ENCODE measurements around the gene BLOC1S6. TPM values are rescaled to one million over a fixed set of nuclear protein-coding genes. Genes with fewer than 3 reads are reported as not detected.

Gene BLOC1S6
- total and polyA plus RNA-seq, 2 of the 8 experiments (the other 6 are each of a cell fraction or from before 2014, with no cell fraction given) = 4.5 to 28.8 TPM

- TF ChIP-seq, protein P1, sequence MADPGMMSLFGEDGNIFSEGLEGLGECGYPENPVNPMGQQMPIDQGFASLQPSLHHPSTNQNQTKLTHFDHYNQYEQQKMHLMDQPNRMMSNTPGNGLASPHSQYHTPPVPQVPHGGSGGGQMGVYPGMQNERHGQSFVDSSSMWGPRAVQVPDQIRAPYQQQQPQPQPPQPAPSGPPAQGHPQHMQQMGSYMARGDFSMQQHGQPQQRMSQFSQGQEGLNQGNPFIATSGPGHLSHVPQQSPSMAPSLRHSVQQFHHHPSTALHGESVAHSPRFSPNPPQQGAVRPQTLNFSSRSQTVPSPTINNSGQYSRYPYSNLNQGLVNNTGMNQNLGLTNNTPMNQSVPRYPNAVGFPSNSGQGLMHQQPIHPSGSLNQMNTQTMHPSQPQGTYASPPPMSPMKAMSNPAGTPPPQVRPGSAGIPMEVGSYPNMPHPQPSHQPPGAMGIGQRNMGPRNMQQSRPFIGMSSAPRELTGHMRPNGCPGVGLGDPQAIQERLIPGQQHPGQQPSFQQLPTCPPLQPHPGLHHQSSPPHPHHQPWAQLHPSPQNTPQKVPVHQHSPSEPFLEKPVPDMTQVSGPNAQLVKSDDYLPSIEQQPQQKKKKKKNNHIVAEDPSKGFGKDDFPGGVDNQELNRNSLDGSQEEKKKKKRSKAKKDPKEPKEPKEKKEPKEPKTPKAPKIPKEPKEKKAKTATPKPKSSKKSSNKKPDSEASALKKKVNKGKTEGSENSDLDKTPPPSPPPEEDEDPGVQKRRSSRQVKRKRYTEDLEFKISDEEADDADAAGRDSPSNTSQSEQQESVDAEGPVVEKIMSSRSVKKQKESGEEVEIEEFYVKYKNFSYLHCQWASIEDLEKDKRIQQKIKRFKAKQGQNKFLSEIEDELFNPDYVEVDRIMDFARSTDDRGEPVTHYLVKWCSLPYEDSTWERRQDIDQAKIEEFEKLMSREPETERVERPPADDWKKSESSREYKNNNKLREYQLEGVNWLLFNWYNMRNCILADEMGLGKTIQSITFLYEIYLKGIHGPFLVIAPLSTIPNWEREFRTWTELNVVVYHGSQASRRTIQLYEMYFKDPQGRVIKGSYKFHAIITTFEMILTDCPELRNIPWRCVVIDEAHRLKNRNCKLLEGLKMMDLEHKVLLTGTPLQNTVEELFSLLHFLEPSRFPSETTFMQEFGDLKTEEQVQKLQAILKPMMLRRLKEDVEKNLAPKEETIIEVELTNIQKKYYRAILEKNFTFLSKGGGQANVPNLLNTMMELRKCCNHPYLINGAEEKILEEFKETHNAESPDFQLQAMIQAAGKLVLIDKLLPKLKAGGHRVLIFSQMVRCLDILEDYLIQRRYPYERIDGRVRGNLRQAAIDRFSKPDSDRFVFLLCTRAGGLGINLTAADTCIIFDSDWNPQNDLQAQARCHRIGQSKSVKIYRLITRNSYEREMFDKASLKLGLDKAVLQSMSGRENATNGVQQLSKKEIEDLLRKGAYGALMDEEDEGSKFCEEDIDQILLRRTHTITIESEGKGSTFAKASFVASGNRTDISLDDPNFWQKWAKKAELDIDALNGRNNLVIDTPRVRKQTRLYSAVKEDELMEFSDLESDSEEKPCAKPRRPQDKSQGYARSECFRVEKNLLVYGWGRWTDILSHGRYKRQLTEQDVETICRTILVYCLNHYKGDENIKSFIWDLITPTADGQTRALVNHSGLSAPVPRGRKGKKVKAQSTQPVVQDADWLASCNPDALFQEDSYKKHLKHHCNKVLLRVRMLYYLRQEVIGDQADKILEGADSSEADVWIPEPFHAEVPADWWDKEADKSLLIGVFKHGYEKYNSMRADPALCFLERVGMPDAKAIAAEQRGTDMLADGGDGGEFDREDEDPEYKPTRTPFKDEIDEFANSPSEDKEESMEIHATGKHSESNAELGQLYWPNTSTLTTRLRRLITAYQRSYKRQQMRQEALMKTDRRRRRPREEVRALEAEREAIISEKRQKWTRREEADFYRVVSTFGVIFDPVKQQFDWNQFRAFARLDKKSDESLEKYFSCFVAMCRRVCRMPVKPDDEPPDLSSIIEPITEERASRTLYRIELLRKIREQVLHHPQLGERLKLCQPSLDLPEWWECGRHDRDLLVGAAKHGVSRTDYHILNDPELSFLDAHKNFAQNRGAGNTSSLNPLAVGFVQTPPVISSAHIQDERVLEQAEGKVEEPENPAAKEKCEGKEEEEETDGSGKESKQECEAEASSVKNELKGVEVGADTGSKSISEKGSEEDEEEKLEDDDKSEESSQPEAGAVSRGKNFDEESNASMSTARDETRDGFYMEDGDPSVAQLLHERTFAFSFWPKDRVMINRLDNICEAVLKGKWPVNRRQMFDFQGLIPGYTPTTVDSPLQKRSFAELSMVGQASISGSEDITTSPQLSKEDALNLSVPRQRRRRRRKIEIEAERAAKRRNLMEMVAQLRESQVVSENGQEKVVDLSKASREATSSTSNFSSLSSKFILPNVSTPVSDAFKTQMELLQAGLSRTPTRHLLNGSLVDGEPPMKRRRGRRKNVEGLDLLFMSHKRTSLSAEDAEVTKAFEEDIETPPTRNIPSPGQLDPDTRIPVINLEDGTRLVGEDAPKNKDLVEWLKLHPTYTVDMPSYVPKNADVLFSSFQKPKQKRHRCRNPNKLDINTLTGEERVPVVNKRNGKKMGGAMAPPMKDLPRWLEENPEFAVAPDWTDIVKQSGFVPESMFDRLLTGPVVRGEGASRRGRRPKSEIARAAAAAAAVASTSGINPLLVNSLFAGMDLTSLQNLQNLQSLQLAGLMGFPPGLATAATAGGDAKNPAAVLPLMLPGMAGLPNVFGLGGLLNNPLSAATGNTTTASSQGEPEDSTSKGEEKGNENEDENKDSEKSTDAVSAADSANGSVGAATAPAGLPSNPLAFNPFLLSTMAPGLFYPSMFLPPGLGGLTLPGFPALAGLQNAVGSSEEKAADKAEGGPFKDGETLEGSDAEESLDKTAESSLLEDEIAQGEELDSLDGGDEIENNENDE (IDR thresholded peaks at IDR 0.05; ENCODE audit: insufficient replicate concordance, low read length) = no peak
- TF ChIP-seq POLR2A (IDR thresholded peaks at IDR 0.05; ENCODE audit: control extremely low read depth in 1 of 2, low read depth in 2 of 2, low read length in 2 of 2) (no peak), JUND (IDR thresholded peaks at IDR 0.05; ENCODE audit: low read length) (no peak), SP1 (IDR thresholded peaks at IDR 0.05; ENCODE audit: low read depth, low read length) (no peak), RXRA (IDR thresholded peaks at IDR 0.05; ENCODE audit: insufficient read depth, low read depth, low read length) (no peak), CTBP2 (IDR thresholded peaks at IDR 0.05; ENCODE audit: borderline replicate concordance, insufficient read depth, insufficient read length, low read length) (no peak), CREB1 (IDR thresholded peaks at IDR 0.05) (no peak), SP2 (IDR thresholded peaks at IDR 0.05; ENCODE audit: low read length) (no peak), TEAD4 (IDR thresholded peaks at IDR 0.05; ENCODE audit: low read depth, low read length) (no peak), CEBPB (IDR thresholded peaks at IDR 0.05; ENCODE audit: low read depth, low read length) (no peak), CHD1 (IDR thresholded peaks at IDR 0.05; ENCODE audit: low read depth, low read length) (no peak)
Measured at GRCh38 chr15:45635763-45636292, 48.6 kb downstream of the BLOC1S6 start (continued).

Data from H1 (cell line).